NCI-H1048 (cell line): ENCODE measurements around the gene RARS2.

Experiments
- DNase-seq: peaks from one replicate; lab custom pipeline; 2025; lab: John Stamatoyannopoulos, UW

Gene RARS2

GRCh38 chr6:87574237-87574804 is 15.5 kb downstream of the RARS2 start:
- no peak for DNase-seq

GRCh38 chr6:87573307-87574024 is 16.3 kb downstream of the RARS2 start:
- no peak for DNase-seq

GRCh38 chr6:87572883-87573282 is 16.9 kb downstream of the RARS2 start:
- DNase-seq: no peak

GRCh38 chr6:87572021-87572420 is 17.8 kb downstream of the RARS2 start:
- DNase-seq: no peak

- no peak for DNase-seq
Observed at GRCh38 chr6:87561017-87561416, 28.8 kb downstream of the RARS2 start.

GRCh38 chr6:87558446-87558845 is 31.3 kb downstream of the RARS2 start:
- DNase-seq: no peak

GRCh38 chr6:87555506-87555905 is 34.3 kb downstream of the RARS2 start:
- no peak for DNase-seq

- DNase-seq: no peak
Observed at GRCh38 chr6:87553159-87553765, 36.5 kb downstream of the RARS2 start.

- no peak for DNase-seq
Observed at GRCh38 chr6:87551799-87552198, 38.0 kb downstream of the RARS2 start.

GRCh38 chr6:87544474-87544735 is 45.4 kb downstream of the RARS2 start:
- DNase-seq: no peak

- no peak for DNase-seq
Observed at GRCh38 chr6:87543696-87544473, 45.9 kb downstream of the RARS2 start.

GRCh38 chr6:87541744-87542143 is 48.0 kb downstream of the RARS2 start:
- no peak for DNase-seq

- DNase-seq: no peak
Observed at GRCh38 chr6:87541041-87541440, 48.7 kb downstream of the RARS2 start.

- no peak for DNase-seq
Observed at GRCh38 chr6:87540539-87540938, 49.2 kb downstream of the RARS2 start.

GRCh38 chr6:87539554-87539953 is 50.2 kb downstream of the RARS2 start:
- DNase-seq: no peak

GRCh38 chr6:87538510-87539260 is 51.1 kb downstream of the RARS2 start:
- DNase-seq: no peak

- DNase-seq: no peak
Observed at GRCh38 chr6:87534377-87535047, 55.3 kb downstream of the RARS2 start.

GRCh38 chr6:87529221-87529620 is 60.6 kb downstream of the RARS2 start:
- DNase-seq: no peak

GRCh38 chr6:87522686-87523085 is 67.1 kb downstream of the RARS2 start:
- DNase-seq: no peak

GRCh38 chr6:87518453-87518852 is 71.3 kb downstream of the RARS2 start:
- no peak for DNase-seq

GRCh38 chr6:87514831-87515230 is 75.0 kb downstream of the RARS2 start:
- DNase-seq: no peak

GRCh38 chr6:87504441-87504840 is 85.3 kb downstream of the RARS2 start:
- DNase-seq: no peak
